K562 (cell line): ENCODE data around the gene MRFAP1. TPM values are rescaled to one million over a fixed set of nuclear protein-coding genes. Genes with fewer than 3 reads are reported as not detected.

Source experiments
- ARID2 ChIP-seq: fragments of 450-650 bp; IDR thresholded peaks from 2 replicates; pipeline ENCODE4 v1.6.1; 2017; ENCODE audit warnings: antibody characterized with exemption, mild to moderate bottlenecking
- BHLHE40 ChIP-seq: IDR thresholded peaks from 2 replicates; pipeline ENCODE4 v1.6.1; 2011; ENCODE audit warnings: low read length, improper control_type of control experiment
- CAMTA2 ChIP-seq: fragments of 250-450 bp; sonication (Bioruptor Pico); conservative IDR thresholded peaks from 2 replicates; pipeline ENCODE4 v1.5.1; 2022
- CBX1 ChIP-seq: sonication (generic); IDR thresholded peaks from 2 replicates; pipeline ENCODE4 v1.6.1; 2016; ENCODE audit warnings: antibody characterized with exemption, low read depth, mild to moderate bottlenecking
- CC2D1A ChIP-seq: fragments of 450-650 bp; IDR thresholded peaks from 2 replicates; pipeline ENCODE4 v1.6.1; 2017; ENCODE audit warnings: mild to moderate bottlenecking
- DIDO1 ChIP-seq: fragments of 450-650 bp; IDR thresholded peaks from 2 replicates; pipeline ENCODE4 v1.6.1; 2016; ENCODE audit warnings: low read depth, missing biosample characterization, missing genetic modification characterization
- ETS2 ChIP-seq: IDR thresholded peaks from 2 replicates; pipeline ENCODE4 v1.6.1; 2016; ENCODE audit warnings: borderline replicate concordance, missing genetic modification characterization, mild to moderate bottlenecking, moderate library complexity, missing compliant biosample characterization; ENCODE audit not compliant: poor library complexity, severe bottlenecking
- GTF2F1 ChIP-seq: IDR thresholded peaks from 2 replicates; pipeline ENCODE4 v1.6.1; 2011; ENCODE audit warnings: low read depth, low read length, improper control_type of control experiment
- HDAC1 ChIP-seq, 2 experiments: fragments of 450-650 bp; IDR thresholded peaks; 2 replicates each; pipeline ENCODE4 v1.6.1; 2016 to 2017; ENCODE audit warnings: inconsistent platforms in 1 of 2, mild to moderate bottlenecking in 1 of 2, moderate library complexity in 1 of 2
- HDAC3 ChIP-seq: fragments of 450-650 bp; IDR thresholded peaks from 2 replicates; pipeline ENCODE4 v1.6.1; 2018; ENCODE audit warnings: borderline replicate concordance, mild to moderate bottlenecking, moderate library complexity; ENCODE audit not compliant: partially characterized antibody
- HNRNPLL ChIP-seq: fragments of 200-400 bp; formaldehyde crosslinking; IDR thresholded peaks from 2 replicates; pipeline ENCODE4 v1.6.1; 2017; ENCODE audit warnings: low read length, low read depth, mild to moderate bottlenecking; ENCODE audit not compliant: poor library complexity, severe bottlenecking
- HNRNPUL1 ChIP-seq: fragments of 200-400 bp; formaldehyde crosslinking; IDR thresholded peaks from 2 replicates; pipeline ENCODE4 v1.6.1; 2017; ENCODE audit warnings: low read length
- KDM1A ChIP-seq, 2 experiments: fragments of 450-650 bp; IDR thresholded peaks; 2 replicates each; pipeline ENCODE4 v1.6.1; 2016; ENCODE audit warnings: mild to moderate bottlenecking in 2 of 2
- LCOR ChIP-seq: sonication (generic); formaldehyde crosslinking; IDR thresholded peaks from 2 replicates; pipeline ENCODE4 v1.8.0; 2022; ENCODE audit warnings: mild to moderate bottlenecking, missing genetic modification reagents
- MCM3 ChIP-seq: fragments of 450-650 bp; IDR thresholded peaks from 2 replicates; pipeline ENCODE4 v1.6.1; 2016
- NR0B1 ChIP-seq: fragments of 450-650 bp; IDR thresholded peaks from one replicate; pipeline ENCODE4 v1.6.1; 2018; ENCODE audit warnings: mild to moderate bottlenecking, moderate library complexity; ENCODE audit not compliant: partially characterized antibody
- PTTG1 ChIP-seq: fragments of 450-650 bp; IDR thresholded peaks from 2 replicates; pipeline ENCODE4 v1.6.1; 2016; ENCODE audit warnings: low read depth, mild to moderate bottlenecking, missing genetic modification characterization, missing compliant biosample characterization
- SNRNP70 ChIP-seq: fragments of 200-400 bp; formaldehyde crosslinking; optimal IDR thresholded peaks from 2 replicates; pipeline ENCODE3; 2017; ENCODE audit warnings: low read depth, low read length
- SRSF7 ChIP-seq: fragments of 200-400 bp; formaldehyde crosslinking; optimal IDR thresholded peaks from 2 replicates; pipeline ENCODE3; 2017; ENCODE audit warnings: mild to moderate bottlenecking, low read depth, low read length
- SRSF9 ChIP-seq: fragments of 200-400 bp; formaldehyde crosslinking; IDR thresholded peaks from 2 replicates; pipeline ENCODE4 v1.6.1; 2017; ENCODE audit warnings: low read depth, low read length, borderline replicate concordance
- XRCC4 ChIP-seq: IDR thresholded peaks from one replicate; pipeline ENCODE4 v1.6.1; 2011; ENCODE audit not compliant: insufficient read depth, insufficient read length; ENCODE audit errors: extremely low read depth
- ZNF316 ChIP-seq: fragments of 450-650 bp; IDR thresholded peaks from 2 replicates; pipeline ENCODE4 v1.6.1; 2016
- ZNF347 ChIP-seq: fragments of 450-650 bp; formaldehyde crosslinking; IDR thresholded peaks from 2 replicates; pipeline ENCODE4 v1.4.0; 2020; ENCODE audit warnings: low read depth, mild to moderate bottlenecking, moderate library complexity
- ZNF699 ChIP-seq: fragments of 250-450 bp; sonication (Bioruptor Pico); IDR thresholded peaks from 2 replicates; pipeline ENCODE4 v1.8.0; 2021; ENCODE audit warnings: mild to moderate bottlenecking, moderate library complexity; ENCODE audit not compliant: insufficient replicate concordance
- polyA plus RNA-seq, 8 experiments: library from polyadenylated mRNA; depleted of rRNA in 4 of 8; stranded (reverse) in 5 of 8; unstranded in 3 of 8; fragments of >200 nt; fragmentation: Nextera tagmentation in 2 of 8; fragmentation: Illumina TruSeq in 1 of 8; extraction: Ambion mirVana in 2 of 8; extraction: Trizol in 1 of 8; gene quantifications; 2 replicates each; pipeline versions ENCODE4 v1.2.1 to v1.2.3, GENCODE V29; 2011 to 2014; ENCODE audit warnings: inconsistent platforms in 1 of 8, missing spikeins in 1 of 8
- total RNA-seq, 7 experiments: library from RNA; depleted of rRNA in 6 of 7; stranded (reverse); fragments of >200 nt in 6 of 7; fragmentation: Illumina TruSeq in 2 of 7; extraction: Trizol in 2 of 7; gene quantifications; 2 replicates each; pipeline versions ENCODE4 v1.2.1 to v1.2.3, GENCODE V29; 2011 to 2021; ENCODE audit warnings: low replicate concordance in 1 of 7
- TF ChIP-seq, protein P1 (sequence below): sonication (generic); formaldehyde crosslinking; IDR thresholded peaks from 2 replicates; pipeline ENCODE4 v1.5.0; 2020; ENCODE audit warnings: missing genetic modification reagents
- TF ChIP-seq, protein P2 (sequence below): fragments of 450-650 bp; IDR thresholded peaks from 2 replicates; pipeline ENCODE4 v1.6.1; 2016

The MRFAP1 gene
- total and polyA plus RNA-seq, 9 of the 15 experiments (the other 6 are each of a cell fraction or from before 2014, with no cell fraction given), result 46.0 to 270 (median 151) TPM

DNA sequence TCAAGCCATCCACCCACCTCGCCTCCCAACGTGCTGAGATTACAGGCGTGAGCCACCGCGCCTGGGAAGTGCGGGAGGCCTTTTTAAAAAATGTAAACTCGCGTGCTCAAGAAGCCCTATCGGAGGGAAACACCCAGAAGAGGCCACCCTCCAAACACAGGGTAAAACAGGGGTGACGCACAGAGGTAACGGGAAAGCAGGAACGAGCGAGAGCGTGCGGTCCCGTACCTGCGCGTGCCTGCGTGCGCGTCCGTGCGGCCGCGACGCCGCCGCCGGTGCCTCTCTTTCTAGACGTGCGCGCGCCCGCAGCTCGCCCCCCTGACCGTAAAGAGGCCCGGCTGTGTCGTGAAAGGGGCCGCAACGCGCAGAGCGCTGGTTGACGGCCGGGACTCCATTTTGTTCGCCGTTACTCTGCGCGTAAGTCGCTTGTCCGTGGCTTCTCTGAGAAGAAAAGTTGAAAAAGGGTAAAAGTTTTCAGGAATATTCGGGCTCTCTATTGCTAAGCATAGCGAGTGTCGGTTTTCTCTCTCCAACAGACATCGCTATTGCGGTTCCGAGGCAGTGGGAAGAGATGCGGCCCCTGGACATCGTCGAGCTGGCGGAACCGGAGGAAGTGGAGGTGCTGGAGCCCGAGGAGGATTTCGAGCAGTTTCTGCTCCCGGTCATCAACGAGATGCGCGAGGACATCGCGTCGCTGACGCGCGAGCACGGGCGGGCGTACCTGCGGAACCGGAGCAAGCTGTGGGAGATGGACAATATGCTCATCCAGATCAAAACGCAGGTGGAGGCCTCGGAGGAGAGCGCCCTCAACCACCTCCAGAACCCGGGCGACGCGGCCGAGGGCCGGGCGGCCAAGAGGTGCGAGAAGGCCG lies at the start of gene MRFAP1 (continued):
- no peak for TF ChIP-seq HDAC1 (IDR thresholded peaks at IDR 0.05)
- no peak for TF ChIP-seq XRCC4
- TF ChIP-seq SRSF9, result no peak
- no peak for TF ChIP-seq HDAC3
- TF ChIP-seq ZNF316, result no peak
- no peak for TF ChIP-seq ARID2
- TF ChIP-seq BHLHE40, result peak; percentile 96
- TF ChIP-seq ZNF347 (CRISPR knock-in tag), result no peak
- TF ChIP-seq CC2D1A, result no peak
- TF ChIP-seq SNRNP70, result no peak
- no peak for TF ChIP-seq MCM3
- no peak for TF ChIP-seq ETS2 (tag)
- TF ChIP-seq HNRNPLL, result peak; percentile 60
- no peak for TF ChIP-seq HNRNPUL1
- no peak for TF ChIP-seq PTTG1 (tag)
- no peak; a peak in 1 of 4 replicates for TF ChIP-seq KDM1A (IDR thresholded peaks at IDR 0.05)
- 0 out of 2 replicates have a peak, but pooled peaks have one; percentile 66 for TF ChIP-seq GTF2F1
- peak; percentile 71; the same call in 1 of the 2 replicates for TF ChIP-seq CBX1
- peak; percentile 93 for TF ChIP-seq LCOR (CRISPR knock-in tag)
- TF ChIP-seq, protein P1, sequence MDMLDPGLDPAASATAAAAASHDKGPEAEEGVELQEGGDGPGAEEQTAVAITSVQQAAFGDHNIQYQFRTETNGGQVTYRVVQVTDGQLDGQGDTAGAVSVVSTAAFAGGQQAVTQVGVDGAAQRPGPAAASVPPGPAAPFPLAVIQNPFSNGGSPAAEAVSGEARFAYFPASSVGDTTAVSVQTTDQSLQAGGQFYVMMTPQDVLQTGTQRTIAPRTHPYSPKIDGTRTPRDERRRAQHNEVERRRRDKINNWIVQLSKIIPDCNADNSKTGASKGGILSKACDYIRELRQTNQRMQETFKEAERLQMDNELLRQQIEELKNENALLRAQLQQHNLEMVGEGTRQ (CRISPR knock-in tag), result no peak
- no peak for TF ChIP-seq SRSF7
- TF ChIP-seq, protein P2, sequence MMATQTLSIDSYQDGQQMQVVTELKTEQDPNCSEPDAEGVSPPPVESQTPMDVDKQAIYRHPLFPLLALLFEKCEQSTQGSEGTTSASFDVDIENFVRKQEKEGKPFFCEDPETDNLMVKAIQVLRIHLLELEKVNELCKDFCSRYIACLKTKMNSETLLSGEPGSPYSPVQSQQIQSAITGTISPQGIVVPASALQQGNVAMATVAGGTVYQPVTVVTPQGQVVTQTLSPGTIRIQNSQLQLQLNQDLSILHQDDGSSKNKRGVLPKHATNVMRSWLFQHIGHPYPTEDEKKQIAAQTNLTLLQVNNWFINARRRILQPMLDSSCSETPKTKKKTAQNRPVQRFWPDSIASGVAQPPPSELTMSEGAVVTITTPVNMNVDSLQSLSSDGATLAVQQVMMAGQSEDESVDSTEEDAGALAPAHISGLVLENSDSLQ, result peak; percentile 69
- no peak for TF ChIP-seq DIDO1 (tag)
- TF ChIP-seq ZNF699 (CRISPR knock-in tag), result no peak
- no peak for TF ChIP-seq NR0B1
- TF ChIP-seq CAMTA2 (CRISPR knock-in tag), result no peak
